Loucy (cell line): ENCODE measurements around the gene DOK1.
A peak's percentile ranks its signal among the peaks of the same experiment; 100 is the strongest.

Experiments used
- H2AFZ ChIP-seq: fragments of 200-600 bp; sonication (generic); 2 replicates; pipeline ENCODE4 v1.6.0; 2016; ENCODE audit warnings: antibody characterized with exemption, mild to moderate bottlenecking, low read length, moderate library complexity
- H3F3A ChIP-seq: fragments of 200-600 bp; 2 replicates; pipeline ENCODE4 v1.6.0; 2016; ENCODE audit warnings: antibody characterized with exemption, low read depth, mild to moderate bottlenecking
- H3K27me3 ChIP-seq: fragments of 200-600 bp; sonication (generic); 2 replicates; pipeline ENCODE4 v1.6.1; 2014; ENCODE audit warnings: low read length, mild to moderate bottlenecking; ENCODE audit not compliant: insufficient read depth, poor library complexity, severe bottlenecking
- H3K36me3 ChIP-seq: fragments of 200-600 bp; sonication (generic); 2 replicates; pipeline ENCODE4 v1.6.1; 2016; ENCODE audit warnings: low read length; ENCODE audit not compliant: insufficient read depth
- H3K4me1 ChIP-seq: fragments of 200-600 bp; sonication (generic); 2 replicates; pipeline ENCODE4 v1.5.1; 2014; ENCODE audit warnings: low read length, mild to moderate bottlenecking; ENCODE audit not compliant: insufficient read depth, poor library complexity, severe bottlenecking
- H3K4me2 ChIP-seq: fragments of 200-600 bp; sonication (generic); 2 replicates; pipeline ENCODE4 v1.6.0; 2014; ENCODE audit warnings: antibody characterized with exemption, low read length, low read depth, mild to moderate bottlenecking; ENCODE audit not compliant: poor library complexity, severe bottlenecking
- H3K4me3 ChIP-seq: fragments of 200-600 bp; sonication (generic); 2 replicates; pipeline ENCODE4 v1.5.1; 2014; ENCODE audit warnings: low read length, mild to moderate bottlenecking, mixed read lengths; ENCODE audit not compliant: poor library complexity, severe bottlenecking
- H3K79me2 ChIP-seq: fragments of 200-600 bp; sonication (generic); 2 replicates; pipeline ENCODE4 v1.6.1; 2014; ENCODE audit warnings: low read length; ENCODE audit not compliant: insufficient read depth
- H3K9ac ChIP-seq: fragments of 200-600 bp; sonication (generic); 2 replicates; pipeline ENCODE4 v1.6.0; 2014; ENCODE audit warnings: mild to moderate bottlenecking, low read depth, low read length, moderate library complexity; ENCODE audit not compliant: poor library complexity, severe bottlenecking
- H3K9me2 ChIP-seq: fragments of 200-600 bp; sonication (generic); replicated peaks from 2 replicates; pipeline ENCODE4 v1.6.1; 2016; ENCODE audit warnings: low read depth, low read length, mixed read lengths
- H3K9me3 ChIP-seq: fragments of 200-600 bp; sonication (generic); 2 replicates; pipeline ENCODE4 v1.6.1; 2014; ENCODE audit warnings: mild to moderate bottlenecking, antibody characterized with exemption, low read length, low read depth; ENCODE audit not compliant: insufficient read depth
- H4K20me1 ChIP-seq: fragments of 200-600 bp; sonication (generic); 2 replicates; pipeline ENCODE4 v1.6.0; 2014; ENCODE audit warnings: antibody characterized with exemption, low read length, mild to moderate bottlenecking; ENCODE audit not compliant: insufficient read depth, poor library complexity, severe bottlenecking
- EZH2phosphoT487 ChIP-seq: fragments of 200-600 bp; IDR thresholded peaks from 2 replicates; pipeline ENCODE4 v1.6.1; 2018; ENCODE audit warnings: antibody characterized with exemption, mild to moderate bottlenecking, moderate library complexity, borderline replicate concordance
- TF ChIP-seq, protein P1 (sequence below): fragments of 200-600 bp; sonication (generic); conservative IDR thresholded peaks from 2 replicates; pipeline ENCODE4 v1.5.1; 2014; ENCODE audit warnings: mild to moderate bottlenecking, antibody characterized with exemption, low read length

DOK1 gene

DNA sequence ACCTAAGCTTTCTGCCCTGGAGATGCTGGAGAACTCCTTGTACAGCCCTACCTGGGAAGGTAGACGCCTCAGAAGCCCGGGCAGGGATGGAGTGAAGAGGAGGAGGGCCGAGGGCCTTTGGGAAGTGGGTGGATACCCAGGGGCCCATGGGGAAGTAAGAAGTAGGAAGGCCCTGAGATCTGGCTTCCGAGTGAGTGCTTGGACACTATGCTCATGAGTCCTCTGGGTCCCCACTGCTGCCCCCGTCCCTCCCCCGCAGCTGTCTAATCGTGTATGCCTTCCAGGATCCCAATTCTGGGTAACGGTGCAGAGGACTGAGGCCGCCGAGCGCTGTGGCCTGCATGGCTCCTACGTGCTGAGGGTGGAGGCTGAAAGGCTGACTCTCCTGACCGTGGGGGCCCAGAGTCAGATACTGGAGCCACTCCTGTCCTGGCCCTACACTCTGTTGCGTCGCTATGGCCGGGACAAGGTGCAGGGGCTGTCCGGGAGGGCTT lies 1.1 kb downstream of the DOK1 start:
- H3K27me3 ChIP-seq: no peaks in the 10 kb centered on the region
- peaks cover 26% of the 10 kb centered on the region for H3K79me2 ChIP-seq
- no peaks in the 10 kb centered on the region for H3K9me2 ChIP-seq
- TF ChIP-seq, protein P1, sequence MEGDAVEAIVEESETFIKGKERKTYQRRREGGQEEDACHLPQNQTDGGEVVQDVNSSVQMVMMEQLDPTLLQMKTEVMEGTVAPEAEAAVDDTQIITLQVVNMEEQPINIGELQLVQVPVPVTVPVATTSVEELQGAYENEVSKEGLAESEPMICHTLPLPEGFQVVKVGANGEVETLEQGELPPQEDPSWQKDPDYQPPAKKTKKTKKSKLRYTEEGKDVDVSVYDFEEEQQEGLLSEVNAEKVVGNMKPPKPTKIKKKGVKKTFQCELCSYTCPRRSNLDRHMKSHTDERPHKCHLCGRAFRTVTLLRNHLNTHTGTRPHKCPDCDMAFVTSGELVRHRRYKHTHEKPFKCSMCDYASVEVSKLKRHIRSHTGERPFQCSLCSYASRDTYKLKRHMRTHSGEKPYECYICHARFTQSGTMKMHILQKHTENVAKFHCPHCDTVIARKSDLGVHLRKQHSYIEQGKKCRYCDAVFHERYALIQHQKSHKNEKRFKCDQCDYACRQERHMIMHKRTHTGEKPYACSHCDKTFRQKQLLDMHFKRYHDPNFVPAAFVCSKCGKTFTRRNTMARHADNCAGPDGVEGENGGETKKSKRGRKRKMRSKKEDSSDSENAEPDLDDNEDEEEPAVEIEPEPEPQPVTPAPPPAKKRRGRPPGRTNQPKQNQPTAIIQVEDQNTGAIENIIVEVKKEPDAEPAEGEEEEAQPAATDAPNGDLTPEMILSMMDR: no peak
- no peak for TF ChIP-seq EZH2phosphoT487
- peak overlapping the region; percentile 100 for H3K4me3 ChIP-seq
- H2AFZ ChIP-seq: no peak overlapping the region
- no peaks in the 10 kb centered on the region for H3F3A ChIP-seq
- H3K9ac ChIP-seq: peak overlapping the region; percentile 97
- peaks cover 42% of the 10 kb centered on the region for H3K4me1 ChIP-seq
- no peaks in the 10 kb centered on the region for H3K36me3 ChIP-seq
- no peaks in the 10 kb centered on the region for H3K9me3 ChIP-seq
- H3K4me2 ChIP-seq: peak overlapping the region; percentile 95
- peaks cover 9% of the 10 kb centered on the region for H4K20me1 ChIP-seq

DNA sequence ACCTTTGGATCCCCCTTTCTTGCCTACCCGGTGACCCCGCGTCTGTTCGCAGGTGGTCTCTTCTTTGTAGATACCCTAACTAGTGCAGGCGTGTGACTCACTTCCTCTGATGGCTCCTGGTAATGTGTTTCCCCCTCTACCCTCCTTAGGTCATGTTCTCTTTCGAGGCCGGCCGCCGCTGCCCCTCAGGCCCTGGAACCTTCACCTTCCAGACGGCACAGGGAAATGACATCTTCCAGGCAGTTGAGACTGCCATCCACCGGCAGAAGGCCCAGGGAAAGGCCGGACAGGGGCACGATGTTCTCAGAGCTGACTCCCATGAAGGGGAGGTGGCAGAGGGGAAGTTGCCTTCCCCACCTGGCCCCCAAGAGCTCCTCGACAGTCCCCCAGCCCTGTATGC lies 1.6 kb downstream of the DOK1 start:
- Histone ChIP-seq H3K9me2 (no peaks in the 10 kb centered on the region), H3K4me3 (peak overlapping the region; percentile 100), H4K20me1 (peaks cover 9% of the 10 kb centered on the region), H3K36me3 (no peaks in the 10 kb centered on the region), H3K4me1 (peaks cover 42% of the 10 kb centered on the region), H3K9me3 (no peaks in the 10 kb centered on the region), H3K9ac (peak overlapping the region; percentile 97), H3F3A (no peaks in the 10 kb centered on the region), H3K4me2 (peak overlapping the region; percentile 95), H3K27me3 (no peaks in the 10 kb centered on the region), H2AFZ (no peak overlapping the region), H3K79me2 (peaks cover 26% of the 10 kb centered on the region)
- no peak for TF ChIP-seq EZH2phosphoT487
- TF ChIP-seq, protein P1: no peak

DNA sequence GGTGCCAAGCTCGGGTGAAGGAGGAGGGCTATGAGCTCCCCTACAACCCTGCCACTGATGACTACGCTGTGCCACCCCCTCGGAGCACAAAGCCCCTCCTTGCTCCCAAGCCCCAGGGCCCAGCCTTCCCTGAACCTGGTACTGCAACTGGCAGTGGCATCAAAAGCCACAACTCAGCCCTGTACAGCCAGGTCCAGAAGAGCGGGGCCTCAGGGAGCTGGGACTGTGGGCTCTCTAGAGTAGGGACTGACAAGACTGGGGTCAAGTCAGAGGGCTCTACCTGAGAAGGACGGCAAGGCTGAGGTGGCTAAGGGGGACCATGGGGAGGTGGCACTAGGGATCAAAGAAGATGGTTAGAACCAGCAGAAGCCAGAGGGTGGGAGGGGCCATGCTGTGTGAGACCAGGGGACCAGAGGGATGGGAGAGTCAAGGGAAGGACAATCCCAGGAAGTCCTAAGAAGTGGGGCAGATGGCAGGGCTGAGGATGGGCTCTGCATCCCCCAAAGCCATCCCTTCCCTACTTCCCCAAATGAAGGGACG lies 2.4 kb downstream of the DOK1 start:
- H3K4me1 ChIP-seq: peaks cover 42% of the 10 kb centered on the region

More for the DNA sequence above, 2.4 kb downstream of the DOK1 start:
- peak overlapping the region; percentile 13 for H3K4me2 ChIP-seq
- no peak overlapping the region for H2AFZ ChIP-seq
- H3K9me3 ChIP-seq: no peaks in the 10 kb centered on the region
- H3K79me2 ChIP-seq: peaks cover 26% of the 10 kb centered on the region
- TF ChIP-seq, protein P1: no peak
- no peak for TF ChIP-seq EZH2phosphoT487
- no peak overlapping the region for H3K4me3 ChIP-seq
- no peaks in the 10 kb centered on the region for H3K36me3 ChIP-seq
- H3F3A ChIP-seq: no peaks in the 10 kb centered on the region
- no peaks in the 10 kb centered on the region for H3K9me2 ChIP-seq
- H3K9ac ChIP-seq: peak overlapping the region; percentile 97
- peaks cover 9% of the 10 kb centered on the region for H4K20me1 ChIP-seq
- H3K27me3 ChIP-seq: no peaks in the 10 kb centered on the region
